Hepatocyte (in vitro differentiated cells): ENCODE results near the gene PTPRE. TPM values are rescaled to one million over a fixed set of nuclear protein-coding genes. Genes with fewer than 3 reads are reported as not detected.

ENCODE experiments used
- DNase-seq: peaks from one replicate; pipeline ENCODE4 v3.0.0-alpha.2; 2016; ENCODE audit warnings: low spot score
- H2AFZ ChIP-seq: fragments of 200-600 bp; sonication (generic); 2 replicates; pipeline ENCODE4 v1.6.0; 2016; ENCODE audit warnings: antibody characterized with exemption, mild to moderate bottlenecking
- H3K27ac ChIP-seq: fragments of 200-600 bp; sonication (generic); 2 replicates; pipeline ENCODE4 v1.5.1; 2016; ENCODE audit warnings: mild to moderate bottlenecking
- H3K27me3 ChIP-seq: fragments of 200-600 bp; sonication (generic); 2 replicates; pipeline ENCODE4 v1.6.1; 2016
- H3K36me3 ChIP-seq: fragments of 200-600 bp; sonication (generic); replicated peaks from 2 replicates; pipeline ENCODE4 v1.5.1; 2016; ENCODE audit warnings: low read depth; ENCODE audit not compliant: insufficient read depth
- H3K4me1 ChIP-seq: fragments of 200-600 bp; sonication (generic); 2 replicates; pipeline ENCODE4 v1.5.1; 2016; ENCODE audit warnings: mild to moderate bottlenecking, moderate library complexity; ENCODE audit not compliant: insufficient read depth
- H3K4me2 ChIP-seq: fragments of 200-600 bp; sonication (generic); 2 replicates; pipeline ENCODE4 v1.6.0; 2016
- H3K4me3 ChIP-seq: fragments of 200-600 bp; sonication (generic); 2 replicates; pipeline ENCODE4 v1.5.1; 2016; ENCODE audit warnings: mild to moderate bottlenecking
- H3K79me2 ChIP-seq: fragments of 200-600 bp; sonication (generic); 2 replicates; pipeline ENCODE4 v1.6.0; 2017; ENCODE audit warnings: mild to moderate bottlenecking
- H3K9me2 ChIP-seq: fragments of 200-600 bp; sonication (generic); replicated peaks from 2 replicates; pipeline ENCODE4 v1.6.0; 2017; ENCODE audit warnings: mild to moderate bottlenecking; ENCODE audit not compliant: insufficient read depth
- H3K9me3 ChIP-seq: fragments of 200-600 bp; sonication (generic); 2 replicates; pipeline ENCODE4 v1.5.1; 2016; ENCODE audit warnings: low read depth, mild to moderate bottlenecking
- H4K20me1 ChIP-seq: fragments of 200-600 bp; sonication (generic); 2 replicates; pipeline ENCODE4 v1.6.0; 2016; ENCODE audit warnings: mild to moderate bottlenecking; ENCODE audit not compliant: insufficient read depth, poor library complexity, severe bottlenecking
- CTCF ChIP-seq: fragments of 200-600 bp; sonication (generic); IDR thresholded peaks from 2 replicates; pipeline ENCODE4 v1.5.1; 2016; ENCODE audit warnings: antibody characterized with exemption, mild to moderate bottlenecking; ENCODE audit not compliant: poor library complexity
- EZH2 ChIP-seq: fragments of 200-600 bp; sonication (generic); IDR thresholded peaks from 2 replicates; pipeline ENCODE4 v1.6.1; 2016; ENCODE audit warnings: antibody characterized with exemption, mild to moderate bottlenecking, borderline replicate concordance
- EZH2phosphoT487 ChIP-seq: fragments of 200-600 bp; sonication (generic); IDR thresholded peaks from one replicate; pipeline ENCODE4 v1.6.1; 2018; ENCODE audit warnings: antibody characterized with exemption, mild to moderate bottlenecking, low read depth, moderate library complexity; ENCODE audit not compliant: unreplicated experiment, severe bottlenecking
- WGBS: methylation state at CpG from one replicate; pipeline ENCODE4 v1.1.6; 2016; ENCODE audit warnings: low lambda C conversion rate; ENCODE audit errors: missing lambda C conversion rate; 5-methylcytosine and 5-hydroxymethylcytosine counted together
- polyA plus RNA-seq: library from polyadenylated mRNA; unstranded; fragments of >200 nt; fragmentation: Nextera tagmentation; extraction: Ambion mirVana; gene quantifications from 2 replicates; pipeline ENCODE4 v1.2.1, GENCODE V29; 2016
- total RNA-seq: library from RNA; depleted of rRNA; stranded (reverse); fragments of >200 nt; gene quantifications from 2 replicates; pipeline ENCODE4 v1.2.3, GENCODE V29; 2014

The PTPRE gene
- total and polyA plus RNA-seq, 2 experiments from 2014 or later = 3.2 to 10.1 TPM

GRCh38 chr10:128016423-128017060, 109.6 kb downstream of the PTPRE start:
- TF ChIP-seq EZH2 (no peak), EZH2phosphoT487 (no peak), CTCF (no peak)
- Histone ChIP-seq H3K79me2 (no peaks in the 10 kb centered on the region), H3K9me3 (no peaks in the 10 kb centered on the region), H3K9me2 (no peaks in the 10 kb centered on the region), H3K4me3 (no peak overlapping the region), H3K27ac (no peak overlapping the region), H3K27me3 (no peaks in the 10 kb centered on the region), H2AFZ (no peak overlapping the region), H3K4me1 (no peaks in the 10 kb centered on the region), H3K36me3 (no peaks in the 10 kb centered on the region), H4K20me1 (no peaks in the 10 kb centered on the region), H3K4me2 (no peak overlapping the region)
- no peak for DNase-seq
- 94% methylated on average over 12 of the region's 12 CpGs for WGBS

- Histone ChIP-seq H2AFZ (no peak overlapping the region), H3K9me3 (no peaks in the 10 kb centered on the region), H3K4me1 (no peaks in the 10 kb centered on the region), H3K4me2 (no peak overlapping the region), H3K36me3 (no peaks in the 10 kb centered on the region), H4K20me1 (no peaks in the 10 kb centered on the region), H3K4me3 (no peak overlapping the region), H3K9me2 (no peaks in the 10 kb centered on the region), H3K79me2 (no peaks in the 10 kb centered on the region), H3K27ac (no peak overlapping the region), H3K27me3 (no peaks in the 10 kb centered on the region)
- no peak for DNase-seq
- 87% methylated on average over 14 of the region's 14 CpGs for WGBS
- no peak for TF ChIP-seq EZH2phosphoT487
- TF ChIP-seq EZH2 = no peak
- TF ChIP-seq CTCF = no peak
Observed at GRCh38 chr10:128017822-128018221, 110.9 kb downstream of the PTPRE start.

- H3K9me3 ChIP-seq = no peaks in the 10 kb centered on the region
- no peaks in the 10 kb centered on the region for H3K27me3 ChIP-seq
- TF ChIP-seq EZH2 (no peak), CTCF (no peak), EZH2phosphoT487 (no peak)
- no peaks in the 10 kb centered on the region for H4K20me1 ChIP-seq
- H3K4me3 ChIP-seq = no peak overlapping the region
- no peak for DNase-seq
- H3K4me1 ChIP-seq = no peaks in the 10 kb centered on the region
- H3K36me3 ChIP-seq = no peaks in the 10 kb centered on the region
- no peak overlapping the region for H3K27ac ChIP-seq
- no peaks in the 10 kb centered on the region for H3K79me2 ChIP-seq
- no peak overlapping the region for H3K4me2 ChIP-seq
- H2AFZ ChIP-seq = no peak overlapping the region
- H3K9me2 ChIP-seq = no peaks in the 10 kb centered on the region
- 74% methylated on average over 12 of the region's 13 CpGs for WGBS
Observed at GRCh38 chr10:128018236-128018635, 111.3 kb downstream of the PTPRE start.

DNA sequence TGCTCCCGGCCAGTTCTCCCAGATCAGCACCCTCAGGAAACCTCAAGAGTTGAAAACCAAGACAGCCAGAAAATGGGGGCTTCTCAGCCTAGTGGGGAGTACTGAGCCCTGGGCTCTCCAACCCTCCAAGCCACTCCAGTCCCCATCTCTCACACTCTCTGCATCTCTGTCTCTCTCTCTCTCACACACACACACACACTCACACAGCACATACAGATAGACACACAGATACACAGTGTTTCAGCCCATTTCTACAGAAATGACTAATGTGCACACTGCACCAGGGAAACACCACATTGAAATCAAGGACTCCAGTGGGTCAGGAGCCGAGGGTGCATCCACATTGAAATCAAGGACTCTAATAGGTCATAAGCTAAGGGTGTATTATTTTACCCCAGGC, 111.8 kb downstream of the PTPRE start:
- H4K20me1 ChIP-seq = no peaks in the 10 kb centered on the region

More for the DNA sequence above, 111.8 kb downstream of the PTPRE start:
- Histone ChIP-seq H3K4me1 (no peaks in the 10 kb centered on the region), H3K36me3 (no peaks in the 10 kb centered on the region), H3K4me3 (no peak overlapping the region), H2AFZ (no peak overlapping the region), H3K27ac (no peak overlapping the region), H3K9me2 (no peaks in the 10 kb centered on the region), H3K27me3 (no peaks in the 10 kb centered on the region), H3K4me2 (no peak overlapping the region), H3K9me3 (no peaks in the 10 kb centered on the region), H3K79me2 (no peaks in the 10 kb centered on the region)
- DNase-seq = no peak
- WGBS = 86% methylated on average over 2 of the region's 2 CpGs
- TF ChIP-seq EZH2phosphoT487 (no peak), EZH2 (no peak)
